GM20431 (cell line): Measurements from ENCODE around the gene CEP68.

Source experiments
- in situ Hi-C: fragments of 300-500 bp; cut with MseI, MboI; formaldehyde crosslinking; loops from one replicate; pipeline ENCODE4 v1.15.0; 2020; ENCODE audit warnings: low sequenced_read_pairs; ENCODE audit not compliant: unreplicated experiment

Gene CEP68

GRCh38 chr2:65073879-65074565 lies 17.8 kb downstream of the CEP68 start:
- in situ Hi-C loops = loop anchor here (25.0 kb wide), 2 partner anchors 88 to 488 kb away; no protein-coding TSS in a partner anchor

DNA sequence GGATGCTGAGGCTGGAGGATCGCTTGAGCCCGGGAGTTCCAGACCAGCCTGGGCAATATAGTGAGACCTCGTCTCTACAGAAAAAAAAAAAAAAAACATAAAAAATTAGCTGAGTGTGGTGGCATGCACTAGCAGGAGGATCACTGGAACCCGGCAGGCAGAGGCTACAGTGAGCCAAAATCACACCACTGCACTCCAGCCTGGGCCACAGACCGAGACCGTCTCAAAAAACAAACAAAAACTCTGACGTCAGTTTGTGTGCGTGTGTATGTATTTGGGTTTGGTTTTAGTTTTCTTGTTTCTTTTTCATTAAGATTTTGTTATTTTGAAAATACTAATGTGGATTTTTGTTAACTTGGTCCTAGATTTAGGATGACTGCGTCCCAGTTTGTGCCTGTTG lies 19.0 kb downstream of the CEP68 start:
- in situ Hi-C loops = no loop called here

- in situ Hi-C loops = no loop called here
Measured at GRCh38 chr2:65075605-65076344, 19.6 kb downstream of the CEP68 start.

GRCh38 chr2:65076345-65076710 lies 20.1 kb downstream of the CEP68 start:
- in situ Hi-C loops = no loop called here

GRCh38 chr2:65077898-65078297 lies 21.7 kb downstream of the CEP68 start:
- in situ Hi-C loops = no loop called here

- in situ Hi-C loops = no loop called here
Measured at GRCh38 chr2:65079017-65079416, 22.8 kb downstream of the CEP68 start.

GRCh38 chr2:65081232-65081685 lies 25.0 kb downstream of the CEP68 start:
- in situ Hi-C loops = no loop called here

DNA sequence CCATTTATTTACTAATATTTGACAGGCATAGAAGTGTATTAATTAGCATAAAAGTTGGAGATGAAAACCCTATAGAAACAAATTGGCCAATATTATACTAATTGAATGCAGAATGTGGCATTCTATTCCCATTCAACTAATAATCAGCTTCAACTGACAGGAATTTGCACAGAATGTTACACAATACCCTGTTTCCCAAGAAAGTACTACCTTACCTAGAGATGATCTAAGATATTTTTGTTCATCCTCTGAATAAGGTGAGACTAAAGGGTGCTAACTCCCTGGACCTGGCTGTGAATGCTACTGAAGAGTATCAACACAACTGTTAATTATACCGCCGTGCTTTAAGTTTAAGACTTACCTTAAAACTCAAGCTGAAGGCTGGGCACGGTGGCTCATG lies 28.9 kb downstream of the CEP68 start:
- in situ Hi-C loops = no loop called here

DNA sequence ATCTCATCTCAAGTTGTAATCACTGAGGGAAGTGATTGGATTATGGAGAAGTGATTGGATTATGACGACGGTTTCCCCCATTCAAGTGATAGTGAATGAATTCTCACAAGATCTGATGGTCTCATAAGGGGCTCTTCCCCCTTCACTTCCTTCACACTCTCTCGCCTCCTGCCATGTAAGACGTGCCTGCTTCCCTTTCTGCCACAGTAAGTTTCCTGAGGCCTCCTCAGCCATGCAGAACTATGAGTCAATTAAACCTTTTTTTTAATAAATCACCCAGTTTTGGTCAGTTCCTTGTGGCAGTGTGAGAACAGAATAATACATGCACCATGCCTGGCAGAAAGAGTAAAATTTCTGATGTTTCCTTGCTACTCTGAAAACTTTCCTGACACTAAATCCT lies 36.6 kb downstream of the CEP68 start:
- in situ Hi-C loops = no loop called here

GRCh38 chr2:65093211-65093610 lies 37.0 kb downstream of the CEP68 start:
- in situ Hi-C loops = no loop called here

DNA sequence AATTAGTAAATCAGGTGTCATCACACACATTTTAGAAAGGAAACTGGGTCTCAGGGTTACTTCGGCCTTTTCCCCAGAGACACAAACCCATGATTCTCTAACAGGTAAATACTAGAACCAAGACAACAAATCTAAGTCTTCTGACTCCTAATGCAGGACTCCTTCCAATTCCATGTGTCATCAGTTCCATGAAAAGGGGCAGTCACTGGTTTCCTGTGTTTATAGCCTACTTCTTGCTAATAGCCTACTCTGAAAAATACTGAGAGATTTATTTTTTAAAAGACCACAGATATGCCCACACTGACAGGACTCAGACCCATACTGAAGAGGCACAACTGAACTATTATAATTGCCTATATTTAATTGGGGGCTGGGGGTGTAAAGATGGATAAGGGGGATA lies 40.7 kb downstream of the CEP68 start:
- in situ Hi-C loops = no loop called here

DNA sequence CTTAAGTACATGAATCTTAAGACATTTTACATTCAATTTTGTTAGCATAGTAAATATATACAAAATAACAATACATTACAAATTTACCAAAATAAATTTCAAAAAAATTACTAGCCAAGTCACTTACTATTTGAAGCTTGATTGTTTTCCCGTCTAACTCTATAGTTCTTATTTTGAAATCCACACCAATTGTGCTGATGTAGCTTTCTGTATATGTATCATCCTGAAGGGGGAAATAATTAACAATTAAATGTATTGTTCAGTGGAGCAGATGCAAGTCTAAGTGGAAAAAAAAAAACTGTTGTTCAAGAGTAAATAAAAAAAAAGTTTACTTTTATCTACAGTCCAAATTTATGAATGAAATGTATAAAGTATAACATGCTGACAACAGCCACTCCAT lies 41.6 kb downstream of the CEP68 start:
- in situ Hi-C loops = no loop called here

DNA sequence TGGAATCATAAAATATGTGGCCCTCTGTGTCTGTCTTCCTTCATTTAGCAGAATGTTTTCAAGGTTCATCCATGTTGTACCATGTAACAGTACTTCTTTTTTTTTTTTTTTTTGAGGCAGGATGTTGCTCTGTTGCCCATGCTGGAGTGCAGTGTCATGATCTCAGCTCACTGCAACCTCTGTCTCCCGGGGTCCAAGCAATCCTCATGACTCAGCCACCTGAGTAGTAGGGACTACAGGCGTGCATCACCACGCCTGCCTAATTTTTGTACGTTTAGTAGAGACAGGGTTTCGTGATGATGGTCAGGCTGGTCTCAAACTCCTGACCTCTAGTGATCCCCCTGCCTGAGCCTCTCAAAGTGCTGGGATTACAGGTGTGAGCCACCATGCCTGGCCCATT lies 42.5 kb downstream of the CEP68 start:
- in situ Hi-C loops = no loop called here

DNA sequence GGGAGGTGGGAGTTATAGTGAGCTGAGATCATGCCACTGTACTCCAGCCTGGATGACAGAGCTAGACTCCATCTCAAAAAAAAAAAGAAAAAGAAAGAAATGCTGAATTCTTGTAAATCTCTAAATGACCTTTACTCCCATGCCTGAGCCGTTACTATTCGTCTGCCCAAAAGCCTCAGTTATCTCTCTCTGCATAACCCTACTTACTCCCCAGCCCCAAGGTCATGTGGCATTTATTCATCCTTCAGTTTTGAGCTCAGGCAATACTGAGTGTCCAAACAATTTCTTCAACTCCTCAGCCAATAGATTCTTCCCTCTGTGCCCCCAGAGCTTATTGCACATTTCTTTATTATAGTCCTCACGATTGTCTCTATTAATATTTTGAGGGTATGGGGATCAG lies 44.9 kb downstream of the CEP68 start:
- in situ Hi-C loops = no loop called here

DNA sequence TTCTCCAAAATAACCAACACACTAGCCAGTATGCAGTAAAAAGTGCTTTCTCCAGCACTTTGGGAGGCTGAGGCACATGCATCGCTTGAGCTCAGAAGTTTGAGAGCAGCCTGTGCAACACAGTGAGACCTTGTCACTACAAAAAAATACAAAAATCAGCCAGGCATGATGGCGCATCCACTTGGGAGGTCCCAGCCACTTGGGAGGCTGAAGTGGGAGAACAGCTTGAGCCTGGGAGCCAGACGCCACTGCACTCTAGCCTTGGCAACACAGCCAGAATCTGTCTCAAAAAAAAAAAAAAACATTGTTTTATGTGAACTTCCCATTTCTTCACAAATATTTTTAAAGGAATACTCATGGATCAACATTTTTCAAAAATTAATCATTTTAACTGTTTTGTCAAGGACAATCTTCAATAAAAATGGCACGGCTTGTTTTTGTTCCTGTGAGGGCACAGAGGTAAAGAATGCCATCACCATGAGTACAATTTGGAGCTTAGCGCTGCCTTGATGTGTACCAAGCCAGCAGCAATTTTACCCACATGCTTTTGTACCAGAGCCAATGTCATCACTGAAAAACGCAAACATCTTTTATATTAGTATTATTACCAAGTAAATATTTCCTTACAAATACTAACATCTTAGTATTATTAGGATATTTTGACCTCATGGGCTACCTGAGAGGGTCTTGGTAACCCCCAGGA lies 46.9 kb downstream of the CEP68 start:
- in situ Hi-C loops = no loop called here

GRCh38 chr2:65107530-65107929 lies 51.3 kb downstream of the CEP68 start:
- in situ Hi-C loops = no loop called here

DNA sequence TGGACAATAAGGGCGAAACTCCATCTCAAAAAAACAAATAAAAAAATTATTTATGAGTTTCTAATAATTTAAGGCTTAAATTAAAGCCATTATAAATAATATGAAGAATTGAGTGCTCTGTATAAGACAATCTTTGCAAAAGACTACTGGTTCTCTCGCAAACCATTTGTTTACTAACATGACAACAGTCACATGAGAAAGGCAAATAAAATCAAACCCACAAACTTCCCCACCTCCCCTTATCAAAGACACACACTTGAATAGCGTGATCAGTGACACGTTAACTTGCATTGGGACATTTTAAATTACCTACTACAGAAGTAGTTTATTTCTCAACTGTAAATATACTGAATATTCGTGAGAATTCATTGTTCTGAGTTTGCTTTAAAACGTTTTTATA lies 52.6 kb downstream of the CEP68 start:
- in situ Hi-C loops = no loop called here

GRCh38 chr2:65112633-65113032 lies 56.4 kb downstream of the CEP68 start:
- in situ Hi-C loops = no loop called here

- in situ Hi-C loops = no loop called here
Measured at GRCh38 chr2:65113229-65113628, 57.0 kb downstream of the CEP68 start.

GRCh38 chr2:65113816-65114215 lies 57.6 kb downstream of the CEP68 start:
- in situ Hi-C loops = no loop called here

GRCh38 chr2:65114921-65115320 lies 58.7 kb downstream of the CEP68 start:
- in situ Hi-C loops = no loop called here
